Measurements from ENCODE around the gene MYH7B. TPM values are rescaled to one million over a fixed set of nuclear protein-coding genes. Genes with fewer than 3 reads are reported as not detected.

MYH7B gene
- total and polyA plus RNA-seq, 8 donors = 0.09 to 2.3 (median 0.37) TPM

DNA sequence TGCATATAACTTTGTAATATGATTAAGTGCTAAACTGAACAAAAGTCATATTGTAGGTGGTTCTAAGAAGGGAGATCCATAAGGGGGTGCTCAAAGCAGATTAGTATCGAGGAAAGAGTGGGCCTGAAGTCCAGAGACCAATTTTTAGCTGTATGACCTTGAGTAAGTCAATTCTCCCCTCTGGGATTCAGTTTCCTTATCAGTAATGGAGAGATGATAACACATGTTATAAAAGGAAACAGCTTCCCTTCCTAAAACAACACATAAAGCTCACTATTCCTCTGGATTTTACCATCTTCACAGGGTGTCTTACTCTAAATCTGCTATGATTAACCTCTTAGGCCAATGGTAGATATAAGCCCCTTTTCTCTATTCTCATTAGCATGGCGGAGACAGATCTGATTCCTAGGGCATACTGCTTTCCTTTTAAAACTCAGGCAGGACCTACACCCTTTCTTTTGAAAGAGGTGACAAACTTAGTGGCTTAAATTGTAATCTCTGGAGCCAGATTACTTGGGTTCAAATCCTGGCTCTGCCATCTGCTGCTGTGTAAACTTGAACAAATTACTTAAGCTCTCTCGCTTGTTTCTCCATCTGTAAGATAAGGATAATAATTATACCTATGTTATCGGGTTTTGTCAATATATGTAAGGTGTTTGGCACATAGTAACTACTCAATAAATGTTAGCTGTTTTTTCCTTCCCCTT lies 39.8 kb upstream of the MYH7B start:
- no peaks in the 10 kb centered on the region for H3K36me3 ChIP-seq
- DNase-seq (no peak), ATAC-seq (peak in 1 of 4 donors; percentile 26), FAIRE-seq (no peak)
- 42 to 43% methylated on average over 4 of the region's 4 CpGs for WGBS, 2 donors
- H3K27ac ChIP-seq = no peak overlapping the region
- peaks cover 4 to 9% (median 9%) of the 10 kb centered on the region in 3 donors for H3K4me1 ChIP-seq
- intact Hi-C loops (cut with DNase I) = no loop called here
- H3K27me3 ChIP-seq = no peaks in the 10 kb centered on the region
- no peak overlapping the region for H3K4me3 ChIP-seq
- TF ChIP-seq, protein P1, sequence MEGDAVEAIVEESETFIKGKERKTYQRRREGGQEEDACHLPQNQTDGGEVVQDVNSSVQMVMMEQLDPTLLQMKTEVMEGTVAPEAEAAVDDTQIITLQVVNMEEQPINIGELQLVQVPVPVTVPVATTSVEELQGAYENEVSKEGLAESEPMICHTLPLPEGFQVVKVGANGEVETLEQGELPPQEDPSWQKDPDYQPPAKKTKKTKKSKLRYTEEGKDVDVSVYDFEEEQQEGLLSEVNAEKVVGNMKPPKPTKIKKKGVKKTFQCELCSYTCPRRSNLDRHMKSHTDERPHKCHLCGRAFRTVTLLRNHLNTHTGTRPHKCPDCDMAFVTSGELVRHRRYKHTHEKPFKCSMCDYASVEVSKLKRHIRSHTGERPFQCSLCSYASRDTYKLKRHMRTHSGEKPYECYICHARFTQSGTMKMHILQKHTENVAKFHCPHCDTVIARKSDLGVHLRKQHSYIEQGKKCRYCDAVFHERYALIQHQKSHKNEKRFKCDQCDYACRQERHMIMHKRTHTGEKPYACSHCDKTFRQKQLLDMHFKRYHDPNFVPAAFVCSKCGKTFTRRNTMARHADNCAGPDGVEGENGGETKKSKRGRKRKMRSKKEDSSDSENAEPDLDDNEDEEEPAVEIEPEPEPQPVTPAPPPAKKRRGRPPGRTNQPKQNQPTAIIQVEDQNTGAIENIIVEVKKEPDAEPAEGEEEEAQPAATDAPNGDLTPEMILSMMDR (IDR thresholded peaks at IDR 0.05) = no peak
- H3K9me3 ChIP-seq = no peaks in the 10 kb centered on the region

DNA sequence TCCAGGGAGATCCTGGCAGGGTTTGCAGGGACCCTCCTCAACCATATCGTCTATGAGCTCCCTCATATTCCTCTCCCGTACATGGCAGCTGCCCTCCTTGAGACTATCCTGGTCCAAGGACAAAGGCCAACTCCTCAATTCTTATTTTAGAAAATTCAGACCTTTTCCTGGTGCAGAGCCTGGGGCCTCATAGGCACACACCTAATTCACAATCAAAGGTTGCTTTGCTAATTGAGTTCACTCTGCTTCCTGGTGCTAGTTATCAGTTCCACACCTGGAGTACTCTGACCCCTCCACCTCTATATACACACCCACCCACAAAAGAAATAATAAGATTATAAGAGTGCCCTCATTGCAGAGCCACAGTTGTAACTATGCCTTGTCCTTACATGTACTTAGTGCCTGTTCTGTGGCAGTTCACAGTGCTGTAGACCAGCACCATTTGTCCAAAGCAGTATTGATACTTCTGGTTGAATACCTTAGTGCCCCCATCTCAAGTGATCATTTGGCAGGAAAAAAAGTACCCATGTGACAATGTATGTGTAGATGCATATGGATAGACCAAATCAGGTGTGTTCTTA lies 38.8 kb upstream of the MYH7B start:
- intact Hi-C loops (cut with DNase I) = no loop called here
- Histone ChIP-seq H3K27ac (no peak overlapping the region), H3K27me3 (no peaks in the 10 kb centered on the region), H3K4me3 (no peak overlapping the region), H3K36me3 (no peaks in the 10 kb centered on the region), H3K4me1 (peaks cover 4 to 9% (median 9%) of the 10 kb centered on the region in 3 donors), H3K9me3 (no peaks in the 10 kb centered on the region)
- TF ChIP-seq, protein P1 (IDR thresholded peaks at IDR 0.05) = no peak
- DNase-seq (no peak), FAIRE-seq (no peak), ATAC-seq (peak in 3 of 4 donors; percentile 22 to 67 (median 44))
- 64 to 70% methylated on average over 2 of the region's 2 CpGs for WGBS, 2 donors

DNA sequence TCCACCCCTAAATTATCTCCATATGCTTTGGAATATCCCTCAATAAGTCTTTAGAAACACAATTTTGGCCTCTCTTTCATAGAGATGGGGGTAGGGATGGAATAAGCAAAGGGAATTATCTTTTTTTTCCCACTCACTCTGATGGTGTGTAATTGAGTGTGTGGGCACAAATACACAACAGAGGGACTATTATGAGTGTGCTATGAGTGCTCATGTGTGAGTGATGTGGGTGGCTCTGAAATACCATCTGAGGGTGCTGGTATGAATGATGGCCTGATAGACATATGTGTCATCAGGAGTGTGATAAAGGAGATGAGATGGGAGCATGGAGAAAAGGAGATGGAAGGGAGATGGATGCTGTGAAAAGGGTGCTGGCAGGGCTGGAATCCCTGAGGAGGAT lies 35.6 kb upstream of the MYH7B start:
- Histone ChIP-seq H3K4me1 (peaks cover 4 to 12% (median 9%) of the 10 kb centered on the region in 3 donors), H3K9me3 (no peaks in the 10 kb centered on the region), H3K27ac (no peak overlapping the region), H3K4me3 (no peak overlapping the region), H3K27me3 (no peaks in the 10 kb centered on the region), H3K36me3 (no peaks in the 10 kb centered on the region)
- TF ChIP-seq, protein P1 (IDR thresholded peaks at IDR 0.05) = no peak
- ATAC-seq = no peak
- FAIRE-seq = no peak
- intact Hi-C loops (cut with DNase I) = no loop called here
- no peak for DNase-seq

DNA sequence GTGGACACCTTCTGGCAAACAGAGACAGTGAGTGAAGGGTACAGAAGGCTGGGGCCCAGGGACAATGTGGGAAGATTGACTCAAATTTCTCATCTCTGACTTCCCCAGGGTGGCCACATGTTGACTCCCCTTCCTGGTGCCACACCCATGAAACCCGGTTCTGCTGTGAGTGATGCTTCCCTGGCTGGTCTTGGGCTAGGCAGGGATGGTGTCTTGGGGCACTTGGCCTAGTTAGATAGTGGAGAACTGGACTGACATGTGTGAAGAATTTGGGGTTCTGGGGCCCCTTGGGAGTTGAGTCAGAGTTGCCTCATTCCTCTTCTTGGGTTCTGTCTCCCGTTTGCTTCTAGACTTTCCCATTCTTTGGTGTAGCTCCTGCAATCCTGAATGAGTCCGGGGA lies 34.2 kb upstream of the MYH7B start:
- no peaks in the 10 kb centered on the region for H3K9me3 ChIP-seq
- DNase-seq = no peak
- ATAC-seq = no peak
- FAIRE-seq = no peak
- no peaks in the 10 kb centered on the region for H3K27me3 ChIP-seq
- intact Hi-C loops (cut with DNase I) = no loop called here
- no peak overlapping the region for H3K4me3 ChIP-seq
- peaks cover 0 to 7% (median 0%) of the 10 kb centered on the region in 3 donors for H3K4me1 ChIP-seq
- H3K36me3 ChIP-seq = no peaks in the 10 kb centered on the region
- H3K27ac ChIP-seq = no peak overlapping the region
- 84 to 86% methylated on average over 3 of the region's 3 CpGs for WGBS, 2 donors
- TF ChIP-seq, protein P1 (IDR thresholded peaks at IDR 0.05) = no peak

All from pancreas (tissue), 10 donors.